A673 (cell line): ENCODE measurements around the gene PARD6G. TPM values are rescaled to one million over a fixed set of nuclear protein-coding genes. Genes with fewer than 3 reads are reported as not detected.

Source experiments
- BruUV-seq: library from RNA; stranded (reverse); fragments of 400-500 nt; replicated peaks from 2 replicates; lab custom pipeline; 2021; lab: Mats Ljungman, UMichigan
- CTCF ChIA-PET: fragments of 300-600 bp; sonication (Branson Sonifier 250); formaldehyde crosslinking; loops from one replicate; lab custom pipeline; 2022; ENCODE audit warnings: antibody characterized with exemption; lab: Charles Lee
- POLR2A ChIA-PET: fragments of 300-600 bp; sonication (Branson Sonifier 250); formaldehyde crosslinking; loops from one replicate; lab custom pipeline; 2022; ENCODE audit warnings: antibody characterized with exemption; ENCODE audit not compliant: low non-redundant PET; lab: Charles Lee
- DNase-seq: peaks from one replicate; pipeline ENCODE4 v3.0.0-alpha.2; 2015; ENCODE audit warnings: low spot score
- H3K27ac ChIP-seq: fragments of 200-600 bp; sonication (generic); 2 replicates; pipeline ENCODE4 v1.5.1; 2016; ENCODE audit warnings: mixed run types, low read depth, mild to moderate bottlenecking, mixed read lengths, antibody characterized with exemption, low read length; ENCODE audit not compliant: poor library complexity, severe bottlenecking
- H3K27me3 ChIP-seq: fragments of 200-600 bp; sonication (generic); replicated peaks from 2 replicates; pipeline ENCODE4 v1.6.1; 2017; ENCODE audit warnings: mixed run types, low read depth, mild to moderate bottlenecking, mixed read lengths, antibody characterized with exemption, low read length; ENCODE audit not compliant: insufficient read depth, poor library complexity
- H3K36me3 ChIP-seq: fragments of 200-600 bp; sonication (generic); 2 replicates; pipeline ENCODE4 v1.6.1; 2016; ENCODE audit warnings: mixed run types, mild to moderate bottlenecking, mixed read lengths, antibody characterized with exemption, low read length; ENCODE audit not compliant: insufficient read depth, poor library complexity, severe bottlenecking
- H3K4me1 ChIP-seq: fragments of 200-600 bp; sonication (generic); 2 replicates; pipeline ENCODE4 v1.6.1; 2017; ENCODE audit warnings: mixed run types, mild to moderate bottlenecking, mixed read lengths, antibody characterized with exemption, low read length; ENCODE audit not compliant: insufficient read depth, poor library complexity, severe bottlenecking
- H3K4me3 ChIP-seq: fragments of 200-600 bp; sonication (generic); 2 replicates; pipeline ENCODE4 v1.5.1; 2016; ENCODE audit warnings: low read depth, mixed run types, mild to moderate bottlenecking, mixed read lengths, low read length; ENCODE audit not compliant: poor library complexity, severe bottlenecking
- H3K9me3 ChIP-seq: fragments of 200-600 bp; sonication (generic); 2 replicates; pipeline ENCODE4 v1.6.1; 2016; ENCODE audit warnings: mixed run types, low read depth, mild to moderate bottlenecking, mixed read lengths, antibody characterized with exemption, low read length; ENCODE audit not compliant: poor library complexity, severe bottlenecking
- EZH2 ChIP-seq: fragments of 200-600 bp; sonication (generic); IDR thresholded peaks from 2 replicates; pipeline ENCODE4 v1.6.1; 2017; ENCODE audit warnings: borderline replicate concordance, low read depth, mild to moderate bottlenecking, mixed read lengths, antibody characterized with exemption, low read length; ENCODE audit not compliant: poor library complexity, severe bottlenecking
- intact Hi-C: fragments of 100-400 bp; cut with micrococcal nuclease; formaldehyde crosslinking; loops from one replicate; pipeline ENCODE4 v1.10.0; 2022; ENCODE audit not compliant: unreplicated experiment
- total RNA-seq: library from RNA; stranded (reverse); gene quantifications from 2 replicates; pipeline ENCODE4 v1.2.3, GENCODE V29; 2021
- TF ChIP-seq, protein P1 (sequence below): fragments of 300-800, 200-600 bp; sonication (generic); conservative IDR thresholded peaks from 2 replicates; pipeline ENCODE4 v1.5.1; 2017; ENCODE audit warnings: low read depth, mild to moderate bottlenecking, antibody characterized with exemption, low read length, moderate library complexity, mixed read lengths

The PARD6G gene
- total RNA-seq, 1 experiment from 2014 or later = 7.9 TPM

DNA sequence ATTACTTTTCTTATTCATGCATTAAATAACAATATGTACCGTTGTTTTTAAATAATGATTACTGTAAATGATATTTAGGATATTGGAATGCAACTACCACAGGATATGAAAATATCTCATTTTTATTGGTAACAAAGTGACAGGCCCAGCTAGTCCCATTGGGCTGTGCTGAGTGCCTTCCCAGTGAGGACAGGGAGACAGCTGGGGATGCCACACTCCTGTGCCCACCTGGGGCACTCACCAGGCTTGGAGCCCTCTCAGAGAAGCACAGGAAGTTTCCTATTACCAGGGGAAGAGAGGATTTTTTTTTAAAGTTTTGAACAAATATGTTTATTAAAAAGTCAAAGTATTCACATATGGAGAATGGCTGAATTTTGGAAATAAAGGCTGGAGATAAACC, 48.9 kb downstream of the PARD6G start:
- intact Hi-C loops = no loop called here
- Histone ChIP-seq H3K4me3 (no peak overlapping the region), H3K27ac (no peak overlapping the region), H3K9me3 (no peaks in the 10 kb centered on the region), H3K4me1 (no peaks in the 10 kb centered on the region), H3K27me3 (no peaks in the 10 kb centered on the region), H3K36me3 (no peaks in the 10 kb centered on the region)
- no peak for DNase-seq
- no TSS peak for BruUV-seq
- no peak for TF ChIP-seq EZH2
- TF ChIP-seq, protein P1, sequence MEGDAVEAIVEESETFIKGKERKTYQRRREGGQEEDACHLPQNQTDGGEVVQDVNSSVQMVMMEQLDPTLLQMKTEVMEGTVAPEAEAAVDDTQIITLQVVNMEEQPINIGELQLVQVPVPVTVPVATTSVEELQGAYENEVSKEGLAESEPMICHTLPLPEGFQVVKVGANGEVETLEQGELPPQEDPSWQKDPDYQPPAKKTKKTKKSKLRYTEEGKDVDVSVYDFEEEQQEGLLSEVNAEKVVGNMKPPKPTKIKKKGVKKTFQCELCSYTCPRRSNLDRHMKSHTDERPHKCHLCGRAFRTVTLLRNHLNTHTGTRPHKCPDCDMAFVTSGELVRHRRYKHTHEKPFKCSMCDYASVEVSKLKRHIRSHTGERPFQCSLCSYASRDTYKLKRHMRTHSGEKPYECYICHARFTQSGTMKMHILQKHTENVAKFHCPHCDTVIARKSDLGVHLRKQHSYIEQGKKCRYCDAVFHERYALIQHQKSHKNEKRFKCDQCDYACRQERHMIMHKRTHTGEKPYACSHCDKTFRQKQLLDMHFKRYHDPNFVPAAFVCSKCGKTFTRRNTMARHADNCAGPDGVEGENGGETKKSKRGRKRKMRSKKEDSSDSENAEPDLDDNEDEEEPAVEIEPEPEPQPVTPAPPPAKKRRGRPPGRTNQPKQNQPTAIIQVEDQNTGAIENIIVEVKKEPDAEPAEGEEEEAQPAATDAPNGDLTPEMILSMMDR = no peak
- ChIA-PET POLR2A (no interaction called here), CTCF (no interaction called here)

DNA sequence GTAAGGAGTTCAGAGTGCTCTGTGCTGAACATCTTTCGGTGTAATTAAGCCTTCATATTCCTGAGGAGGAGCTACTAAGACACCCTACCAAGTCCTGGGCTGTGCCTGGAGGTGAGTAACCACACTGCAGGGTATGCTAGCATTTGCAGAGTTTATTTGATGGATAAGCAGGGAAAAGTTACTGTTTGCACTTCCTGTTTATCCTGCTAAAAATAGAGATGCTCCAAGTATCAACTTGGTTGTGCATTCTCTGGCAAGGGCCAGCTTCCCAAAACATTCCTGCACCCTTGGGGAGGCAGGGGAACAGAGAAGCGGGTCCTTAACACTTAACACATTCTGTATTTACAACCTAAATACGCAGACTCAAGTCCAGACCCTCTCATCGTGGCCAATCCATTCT, 49.8 kb downstream of the PARD6G start:
- no peaks in the 10 kb centered on the region for H3K4me1 ChIP-seq
- no peak overlapping the region for H3K27ac ChIP-seq
- no peak for DNase-seq
- intact Hi-C loops = no loop called here
- H3K36me3 ChIP-seq = no peaks in the 10 kb centered on the region
- H3K9me3 ChIP-seq = no peaks in the 10 kb centered on the region
- H3K27me3 ChIP-seq = no peaks in the 10 kb centered on the region
- ChIA-PET POLR2A (no interaction called here), CTCF (no interaction called here)
- TF ChIP-seq, protein P1 = no peak
- TF ChIP-seq EZH2 = no peak
- no TSS peak for BruUV-seq
- H3K4me3 ChIP-seq = no peak overlapping the region

DNA sequence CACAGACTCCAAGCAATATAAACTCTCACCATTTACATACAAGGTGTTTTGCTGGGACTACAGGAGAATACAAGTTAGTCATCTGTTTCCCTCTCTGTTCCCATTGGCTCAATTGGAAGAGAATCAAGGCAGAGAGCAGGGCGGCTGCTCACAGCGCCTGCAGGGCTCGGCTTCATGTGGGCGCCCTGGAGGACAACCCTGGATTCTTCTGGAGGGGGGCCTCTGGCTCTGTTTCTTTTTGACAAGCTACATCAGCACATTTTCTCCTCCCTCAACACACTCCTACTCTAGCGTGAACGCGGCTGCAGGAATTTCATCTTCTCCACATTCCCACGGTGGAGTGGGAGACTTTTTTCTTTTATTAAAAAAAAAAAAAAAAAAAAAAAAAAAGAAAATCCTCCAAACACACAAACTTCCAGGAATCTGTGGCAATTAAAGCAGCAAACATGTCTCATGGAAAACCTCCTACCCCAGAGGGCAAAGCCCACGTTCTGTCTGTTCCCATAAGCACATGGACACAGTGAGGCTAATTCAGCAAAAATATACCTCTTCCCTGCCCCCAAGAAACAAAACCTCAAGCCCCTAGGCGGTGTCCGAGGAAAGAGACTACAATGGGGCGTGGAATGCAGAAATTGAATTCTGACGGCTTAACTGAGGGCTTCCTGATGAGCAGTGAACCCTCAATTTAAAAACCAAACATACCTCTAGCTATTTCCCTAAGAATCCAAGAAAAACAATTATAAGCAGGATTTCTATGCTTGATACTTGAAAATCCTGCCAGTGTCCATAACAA, 50.6 kb downstream of the PARD6G start:
- ChIA-PET POLR2A (no interaction called here), CTCF (no interaction called here)
- Histone ChIP-seq H3K27me3 (no peaks in the 10 kb centered on the region), H3K4me3 (no peak overlapping the region), H3K36me3 (no peaks in the 10 kb centered on the region), H3K4me1 (no peaks in the 10 kb centered on the region), H3K27ac (no peak overlapping the region), H3K9me3 (no peaks in the 10 kb centered on the region)
- intact Hi-C loops = no loop called here
- no TSS peak for BruUV-seq
- DNase-seq = no peak
- no peak for TF ChIP-seq EZH2
